ENCODE results near the gene TNXB.

Gene TNXB

DNA sequence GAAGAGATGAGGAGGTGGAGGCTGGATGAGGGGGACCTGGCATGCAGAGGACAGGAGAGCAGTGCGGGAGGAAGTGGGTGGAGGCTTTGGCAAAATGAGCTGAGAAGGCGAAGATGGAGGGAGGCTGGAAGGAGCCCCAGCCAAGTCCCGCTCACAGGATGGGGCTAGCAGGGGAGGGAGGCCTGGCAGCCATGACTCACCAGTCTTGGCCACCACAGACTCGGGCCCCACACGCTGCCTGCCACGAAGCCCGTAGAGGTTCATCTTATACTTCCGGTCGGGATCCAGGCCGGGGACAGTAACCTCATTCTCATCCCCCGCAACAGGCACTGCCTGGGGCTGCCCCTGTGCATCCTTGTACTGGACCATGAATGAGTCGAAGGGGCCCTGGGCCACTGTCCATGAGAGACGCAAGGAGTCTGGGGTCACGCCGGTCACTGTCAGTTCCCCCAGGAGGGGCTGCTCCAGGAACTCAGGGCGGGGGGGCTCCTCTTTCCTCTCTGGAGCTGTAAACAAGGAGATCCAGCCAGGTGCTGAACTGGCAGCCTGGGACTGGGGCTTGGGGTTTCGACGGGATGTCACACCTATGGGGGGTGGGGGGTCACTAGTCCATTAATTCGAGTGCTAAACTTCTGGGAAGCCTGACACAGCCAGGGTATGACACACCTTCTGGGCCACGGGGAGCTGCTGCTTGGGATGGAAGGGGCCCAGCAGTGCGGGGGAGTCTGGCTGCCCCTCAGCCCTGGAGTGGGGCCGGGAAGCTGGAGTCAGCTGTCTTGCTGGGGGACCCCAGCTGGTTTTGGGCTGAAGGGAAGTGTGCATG is 27.8 kb downstream of the TNXB start:
- Histone ChIP-seq H3K36me3 (ENCODE audit: low read depth) (no peaks in the 10 kb centered on the region), H3K27me3 (ENCODE audit: insufficient read depth, poor library complexity, severe bottlenecking) (no peaks in the 10 kb centered on the region), H3K4me1 (ENCODE audit: insufficient read depth, poor library complexity, severe bottlenecking) (peaks cover 55% of the 10 kb centered on the region), H3K9me3 (ENCODE audit: severe bottlenecking) (no peaks in the 10 kb centered on the region), H3K4me3 (ENCODE audit: severe bottlenecking) (no peak overlapping the region), H3K27ac (ENCODE audit: poor library complexity, severe bottlenecking) (peak overlapping the region; percentile 68)
- no peak for DNase-seq (ENCODE audit: low spot score)
- peak; percentile 37; the same call in 2 of the 3 replicates for ATAC-seq (ENCODE audit: low read depth)
- TF ChIP-seq, protein P1, sequence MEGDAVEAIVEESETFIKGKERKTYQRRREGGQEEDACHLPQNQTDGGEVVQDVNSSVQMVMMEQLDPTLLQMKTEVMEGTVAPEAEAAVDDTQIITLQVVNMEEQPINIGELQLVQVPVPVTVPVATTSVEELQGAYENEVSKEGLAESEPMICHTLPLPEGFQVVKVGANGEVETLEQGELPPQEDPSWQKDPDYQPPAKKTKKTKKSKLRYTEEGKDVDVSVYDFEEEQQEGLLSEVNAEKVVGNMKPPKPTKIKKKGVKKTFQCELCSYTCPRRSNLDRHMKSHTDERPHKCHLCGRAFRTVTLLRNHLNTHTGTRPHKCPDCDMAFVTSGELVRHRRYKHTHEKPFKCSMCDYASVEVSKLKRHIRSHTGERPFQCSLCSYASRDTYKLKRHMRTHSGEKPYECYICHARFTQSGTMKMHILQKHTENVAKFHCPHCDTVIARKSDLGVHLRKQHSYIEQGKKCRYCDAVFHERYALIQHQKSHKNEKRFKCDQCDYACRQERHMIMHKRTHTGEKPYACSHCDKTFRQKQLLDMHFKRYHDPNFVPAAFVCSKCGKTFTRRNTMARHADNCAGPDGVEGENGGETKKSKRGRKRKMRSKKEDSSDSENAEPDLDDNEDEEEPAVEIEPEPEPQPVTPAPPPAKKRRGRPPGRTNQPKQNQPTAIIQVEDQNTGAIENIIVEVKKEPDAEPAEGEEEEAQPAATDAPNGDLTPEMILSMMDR (IDR thresholded peaks at IDR 0.05; ENCODE audit: poor library complexity, severe bottlenecking) = no peak

DNA sequence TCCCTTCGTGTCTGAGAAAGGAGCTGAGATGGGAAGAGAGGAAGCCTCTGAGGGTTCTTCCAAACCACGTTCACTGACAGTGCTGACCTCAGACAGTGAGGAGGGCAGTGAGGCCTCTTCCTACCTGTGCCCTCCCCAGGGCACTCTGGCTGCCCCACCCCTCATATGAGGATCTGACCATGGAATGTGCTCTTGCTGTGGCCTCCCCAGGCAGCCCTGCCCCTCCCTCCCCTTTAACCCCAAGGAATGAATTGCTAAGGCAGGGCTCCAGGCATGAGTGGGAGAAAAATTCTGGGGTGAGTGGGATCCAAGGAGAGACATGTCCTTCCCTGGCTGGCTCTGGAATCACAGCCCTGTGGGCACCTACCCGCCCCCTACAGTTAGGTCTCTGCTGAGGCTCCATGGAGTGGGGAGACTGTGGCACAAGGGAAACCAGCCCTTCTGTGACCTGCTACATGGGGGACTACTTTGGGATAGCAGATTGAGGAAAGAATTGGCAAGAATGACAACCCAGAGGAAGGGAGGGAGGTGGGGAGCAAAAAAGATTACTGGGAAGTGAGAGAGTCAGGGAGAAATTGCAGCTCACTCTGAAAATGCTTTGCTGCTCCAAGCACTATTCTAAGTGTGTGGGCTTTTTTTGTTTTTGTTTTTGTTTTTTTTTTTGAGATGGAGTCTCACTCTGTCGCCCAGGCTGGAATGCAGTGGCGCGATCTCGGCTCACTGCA is 29.4 kb downstream of the TNXB start:
- ATAC-seq (ENCODE audit: low read depth) = no peak; the same call in 2 of the 3 replicates
- H3K27ac ChIP-seq (ENCODE audit: poor library complexity, severe bottlenecking) = peak overlapping the region; percentile 68
- H3K4me1 ChIP-seq (ENCODE audit: insufficient read depth, poor library complexity, severe bottlenecking) = peaks cover 51% of the 10 kb centered on the region
- H3K9me3 ChIP-seq (ENCODE audit: severe bottlenecking) = no peaks in the 10 kb centered on the region
- no peak overlapping the region for H3K4me3 ChIP-seq (ENCODE audit: severe bottlenecking)
- no peaks in the 10 kb centered on the region for H3K36me3 ChIP-seq (ENCODE audit: low read depth)
- no peak for DNase-seq (ENCODE audit: low spot score)
- TF ChIP-seq, protein P1 (IDR thresholded peaks at IDR 0.05; ENCODE audit: poor library complexity, severe bottlenecking) = no peak
- no peaks in the 10 kb centered on the region for H3K27me3 ChIP-seq (ENCODE audit: insufficient read depth, poor library complexity, severe bottlenecking)

DNA sequence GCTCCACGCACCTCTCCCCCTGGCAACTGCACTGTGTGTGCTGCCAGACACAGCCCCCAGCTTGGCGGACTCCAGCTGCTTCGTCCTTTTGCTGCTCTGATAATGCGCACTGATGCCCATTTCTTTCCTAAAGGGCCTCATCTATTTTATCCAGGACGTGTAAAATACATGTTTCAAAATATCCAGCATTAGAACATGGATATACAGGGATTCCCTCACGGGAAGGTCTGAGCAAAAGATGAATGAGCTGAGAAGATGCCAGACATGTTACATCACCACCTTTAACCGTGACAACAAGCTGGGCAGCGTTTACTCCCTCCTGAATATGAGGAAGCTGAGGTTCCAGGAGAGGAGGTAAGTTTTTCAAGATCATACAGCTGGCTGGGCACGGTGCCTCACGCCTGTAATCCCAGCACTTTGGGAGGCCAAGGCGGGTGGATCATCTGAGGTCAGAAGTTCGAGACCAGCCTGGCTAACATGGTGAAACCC is 32.8 kb downstream of the TNXB start:
- Histone ChIP-seq H3K4me1 (ENCODE audit: insufficient read depth, poor library complexity, severe bottlenecking) (peaks cover 27% of the 10 kb centered on the region), H3K4me3 (ENCODE audit: severe bottlenecking) (no peak overlapping the region), H3K27ac (ENCODE audit: poor library complexity, severe bottlenecking) (peak overlapping the region; percentile 44), H3K9me3 (ENCODE audit: severe bottlenecking) (no peaks in the 10 kb centered on the region), H3K27me3 (ENCODE audit: insufficient read depth, poor library complexity, severe bottlenecking) (no peaks in the 10 kb centered on the region), H3K36me3 (ENCODE audit: low read depth) (no peaks in the 10 kb centered on the region)
- DNase-seq (ENCODE audit: low spot score) (no peak), ATAC-seq (ENCODE audit: low read depth) (peak; percentile 74)
- TF ChIP-seq, protein P1 (IDR thresholded peaks at IDR 0.05; ENCODE audit: poor library complexity, severe bottlenecking) = no peak

DNA sequence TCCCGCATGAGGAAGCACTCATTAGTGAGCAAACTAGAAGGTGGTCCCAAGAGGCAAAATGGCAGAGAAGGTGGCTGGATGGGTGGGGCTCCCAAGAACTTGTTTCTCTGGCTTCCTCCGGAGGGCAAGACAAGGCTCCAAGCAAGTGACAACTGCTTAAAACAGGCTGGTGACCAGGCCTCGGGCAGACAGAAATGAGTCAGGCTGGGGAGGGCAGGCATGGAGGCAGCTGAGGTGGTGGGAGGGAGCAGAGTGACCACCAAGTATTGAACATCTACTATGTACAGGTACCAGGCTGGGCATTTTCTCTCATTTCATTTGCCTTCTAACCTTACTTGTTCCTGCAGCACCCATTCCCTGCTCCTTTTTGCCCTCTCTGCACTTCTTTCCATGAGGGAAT is 33.4 kb downstream of the TNXB start:
- Histone ChIP-seq H3K27me3 (ENCODE audit: insufficient read depth, poor library complexity, severe bottlenecking) (no peaks in the 10 kb centered on the region), H3K36me3 (ENCODE audit: low read depth) (no peaks in the 10 kb centered on the region), H3K27ac (ENCODE audit: poor library complexity, severe bottlenecking) (peak overlapping the region; percentile 44), H3K4me1 (ENCODE audit: insufficient read depth, poor library complexity, severe bottlenecking) (peaks cover 21% of the 10 kb centered on the region), H3K4me3 (ENCODE audit: severe bottlenecking) (no peak overlapping the region), H3K9me3 (ENCODE audit: severe bottlenecking) (no peaks in the 10 kb centered on the region)
- TF ChIP-seq, protein P1 (IDR thresholded peaks at IDR 0.05; ENCODE audit: poor library complexity, severe bottlenecking) = no peak
- DNase-seq (ENCODE audit: low spot score) (no peak), ATAC-seq (ENCODE audit: low read depth) (no peak)
